ENCODE results near the gene TSPAN16. TPM values are rescaled to one million over a fixed set of nuclear protein-coding genes. Genes with fewer than 3 reads are reported as not detected.

Gene TSPAN16
- total RNA-seq, 1 donor from 2014 or later: not detected

GRCh38 chr19:11278670-11279069 lies 17.3 kb upstream of the TSPAN16 start:
- Histone ChIP-seq H3K27me3 (no peaks in the 10 kb centered on the region), H3K27ac (no peak overlapping the region), H3K4me1 (no peaks in the 10 kb centered on the region), H3K4me3 (no peak overlapping the region), H3K36me3 (no peaks in the 10 kb centered on the region), H3K9me3 (no peaks in the 10 kb centered on the region)
- DNase-seq (ENCODE audit: extremely low spot score in 2 of 2): no peak
- TF ChIP-seq POLR2AphosphoS5 (IDR thresholded peaks at IDR 0.05; ENCODE audit: insufficient read depth in 1 of 2, low read depth in 1 of 2): no peak
- TF ChIP-seq POLR2A (IDR thresholded peaks at IDR 0.05): no peak
- TF ChIP-seq, protein P1, sequence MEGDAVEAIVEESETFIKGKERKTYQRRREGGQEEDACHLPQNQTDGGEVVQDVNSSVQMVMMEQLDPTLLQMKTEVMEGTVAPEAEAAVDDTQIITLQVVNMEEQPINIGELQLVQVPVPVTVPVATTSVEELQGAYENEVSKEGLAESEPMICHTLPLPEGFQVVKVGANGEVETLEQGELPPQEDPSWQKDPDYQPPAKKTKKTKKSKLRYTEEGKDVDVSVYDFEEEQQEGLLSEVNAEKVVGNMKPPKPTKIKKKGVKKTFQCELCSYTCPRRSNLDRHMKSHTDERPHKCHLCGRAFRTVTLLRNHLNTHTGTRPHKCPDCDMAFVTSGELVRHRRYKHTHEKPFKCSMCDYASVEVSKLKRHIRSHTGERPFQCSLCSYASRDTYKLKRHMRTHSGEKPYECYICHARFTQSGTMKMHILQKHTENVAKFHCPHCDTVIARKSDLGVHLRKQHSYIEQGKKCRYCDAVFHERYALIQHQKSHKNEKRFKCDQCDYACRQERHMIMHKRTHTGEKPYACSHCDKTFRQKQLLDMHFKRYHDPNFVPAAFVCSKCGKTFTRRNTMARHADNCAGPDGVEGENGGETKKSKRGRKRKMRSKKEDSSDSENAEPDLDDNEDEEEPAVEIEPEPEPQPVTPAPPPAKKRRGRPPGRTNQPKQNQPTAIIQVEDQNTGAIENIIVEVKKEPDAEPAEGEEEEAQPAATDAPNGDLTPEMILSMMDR (IDR thresholded peaks at IDR 0.05): no peak
- intact Hi-C loops (cut with DNase I): no loop called here

GRCh38 chr19:11279505-11280236 lies 16.3 kb upstream of the TSPAN16 start:
- TF ChIP-seq, protein P1 (IDR thresholded peaks at IDR 0.05): no peak
- TF ChIP-seq POLR2AphosphoS5 (IDR thresholded peaks at IDR 0.05; ENCODE audit: insufficient read depth in 1 of 2, low read depth in 1 of 2) (no peak), POLR2A (IDR thresholded peaks at IDR 0.05) (no peak)
- no peaks in the 10 kb centered on the region for H3K9me3 ChIP-seq
- no peaks in the 10 kb centered on the region for H3K36me3 ChIP-seq
- no peak overlapping the region for H3K4me3 ChIP-seq
- no peaks in the 10 kb centered on the region for H3K4me1 ChIP-seq
- no peak for DNase-seq (ENCODE audit: extremely low spot score in 2 of 2)
- intact Hi-C loops (cut with DNase I): no loop called here
- no peak overlapping the region for H3K27ac ChIP-seq
- H3K27me3 ChIP-seq: no peaks in the 10 kb centered on the region

DNA sequence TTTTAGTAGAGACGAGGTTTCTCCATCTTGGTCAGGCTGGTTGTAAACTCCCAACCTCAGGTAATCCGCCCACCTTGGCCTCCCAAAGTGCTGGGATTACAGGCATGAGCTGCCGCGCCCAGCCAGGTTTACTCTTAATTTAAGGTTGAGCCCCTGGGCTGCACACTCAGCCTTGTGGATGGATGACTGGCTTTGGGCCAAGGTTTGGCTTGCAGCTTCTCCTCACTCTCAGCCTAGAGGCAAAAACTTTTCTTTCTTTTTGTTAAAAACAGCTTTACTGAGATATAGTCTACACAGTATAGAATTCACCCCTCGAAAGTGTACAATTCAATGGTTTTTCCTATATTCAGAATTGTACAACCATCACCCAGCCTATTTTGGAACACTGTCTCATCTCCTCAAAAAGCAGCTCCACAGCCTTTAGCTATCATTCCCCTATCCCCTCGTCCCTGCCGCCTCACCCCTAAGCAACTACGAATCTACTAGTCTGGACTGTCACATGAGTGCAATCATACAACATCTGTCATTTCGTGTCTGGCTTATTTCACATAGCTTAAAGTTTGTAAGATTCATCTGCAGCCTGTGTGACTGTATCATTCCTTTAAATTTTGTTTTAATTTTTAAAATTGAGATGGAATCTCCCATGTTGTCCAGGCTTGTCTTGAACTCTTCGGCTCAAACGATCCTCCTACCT lies 14.5 kb upstream of the TSPAN16 start:
- H3K4me3 ChIP-seq: no peak overlapping the region
- DNase-seq (ENCODE audit: extremely low spot score in 2 of 2): no peak
- no peak overlapping the region for H3K27ac ChIP-seq
- no peaks in the 10 kb centered on the region for H3K9me3 ChIP-seq
- no peaks in the 10 kb centered on the region for H3K4me1 ChIP-seq
- TF ChIP-seq POLR2AphosphoS5 (IDR thresholded peaks at IDR 0.05; ENCODE audit: insufficient read depth in 1 of 2, low read depth in 1 of 2) (no peak), POLR2A (IDR thresholded peaks at IDR 0.05) (no peak)
- TF ChIP-seq, protein P1 (IDR thresholded peaks at IDR 0.05): no peak
- no peaks in the 10 kb centered on the region for H3K36me3 ChIP-seq
- intact Hi-C loops (cut with DNase I): no loop called here
- no peaks in the 10 kb centered on the region for H3K27me3 ChIP-seq

DNA sequence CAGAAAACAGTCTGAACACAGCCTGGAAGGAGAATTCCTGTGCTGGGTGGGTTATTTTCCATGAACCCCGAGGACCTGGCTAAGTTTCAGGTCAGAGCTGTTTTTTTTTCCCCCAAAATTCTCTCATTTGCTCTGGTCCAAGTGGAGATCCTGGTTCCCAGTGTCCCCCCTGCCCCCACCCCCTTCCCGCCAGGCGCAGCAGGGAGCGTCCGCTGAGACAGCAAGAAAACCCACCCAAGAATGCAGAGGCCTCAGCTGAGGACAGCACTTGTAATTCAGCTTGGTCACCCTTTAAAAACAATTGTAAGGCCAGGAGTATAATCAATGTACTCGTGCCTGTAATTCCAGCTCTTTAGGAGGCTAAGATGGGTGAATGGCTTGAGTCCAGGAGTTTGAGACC lies 11.4 kb upstream of the TSPAN16 start:
- Histone ChIP-seq H3K4me3 (no peak overlapping the region), H3K36me3 (no peaks in the 10 kb centered on the region), H3K4me1 (no peaks in the 10 kb centered on the region), H3K9me3 (no peaks in the 10 kb centered on the region), H3K27me3 (no peaks in the 10 kb centered on the region), H3K27ac (no peak overlapping the region)
- no peak for DNase-seq (ENCODE audit: extremely low spot score in 2 of 2)
- intact Hi-C loops (cut with DNase I): no loop called here
- TF ChIP-seq POLR2AphosphoS5 (IDR thresholded peaks at IDR 0.05; ENCODE audit: insufficient read depth in 1 of 2, low read depth in 1 of 2): no peak
- TF ChIP-seq, protein P1 (IDR thresholded peaks at IDR 0.05): no peak
- no peak for TF ChIP-seq POLR2A (IDR thresholded peaks at IDR 0.05)

All from vagina (tissue), 2 donors.